ENCODE measurements around the gene AHDC1. TPM values are rescaled to one million over a fixed set of nuclear protein-coding genes. Genes with fewer than 3 reads are reported as not detected.
"Not testable (repeated sequence)": the region's sequence is repeated elsewhere in the genome, so short reads cannot be mapped to it uniquely, and the experiment has no call there.

Gene AHDC1
- polyA plus RNA-seq, 1 donor, result 43.2 TPM

DNA sequence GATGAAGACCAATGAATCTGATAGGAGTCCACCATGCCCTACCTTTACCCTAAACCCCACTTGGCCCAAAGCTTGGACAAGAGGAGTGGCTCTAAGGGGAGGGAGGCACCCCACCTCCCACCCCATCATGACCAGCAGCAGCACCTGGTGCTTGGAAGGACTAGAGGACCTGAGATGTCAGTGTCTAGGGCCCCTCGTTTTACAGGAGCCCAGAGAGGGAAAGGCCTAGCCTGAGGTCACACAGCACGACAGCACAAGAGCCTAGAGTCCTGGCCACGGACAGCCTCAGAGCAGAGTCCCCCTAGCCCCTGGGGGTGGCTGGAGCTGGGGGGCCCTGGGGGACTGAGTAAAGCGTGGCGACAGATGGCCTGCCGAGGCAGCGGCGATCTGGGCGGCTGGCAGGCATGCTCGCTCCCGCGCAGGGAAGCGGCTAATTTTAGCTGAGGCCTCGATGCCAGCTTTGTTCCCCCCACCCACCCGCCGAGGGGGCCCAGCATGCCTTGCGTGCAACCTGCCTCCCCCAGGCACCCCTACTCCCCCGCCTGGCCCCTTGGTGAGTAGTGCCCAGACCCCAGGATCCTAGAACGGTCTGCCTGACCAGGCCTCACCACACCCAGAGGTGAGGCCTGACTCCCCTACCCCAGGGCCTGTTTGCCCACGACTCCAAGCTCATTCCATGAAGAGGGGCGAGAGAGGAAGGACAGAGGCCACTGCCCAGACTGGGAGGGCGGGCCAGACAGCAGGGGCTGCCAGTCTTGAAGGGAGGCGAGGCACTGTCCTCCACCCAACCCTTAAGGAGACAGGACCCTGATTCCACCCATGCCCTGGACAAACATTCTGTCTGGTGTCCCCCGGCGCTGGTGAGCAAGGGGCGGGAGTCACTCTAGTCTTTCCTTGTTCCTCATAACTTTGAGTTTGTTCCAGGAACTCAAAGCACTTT, 39.0 kb downstream of the AHDC1 start:
- no peak for DNase-seq

DNA sequence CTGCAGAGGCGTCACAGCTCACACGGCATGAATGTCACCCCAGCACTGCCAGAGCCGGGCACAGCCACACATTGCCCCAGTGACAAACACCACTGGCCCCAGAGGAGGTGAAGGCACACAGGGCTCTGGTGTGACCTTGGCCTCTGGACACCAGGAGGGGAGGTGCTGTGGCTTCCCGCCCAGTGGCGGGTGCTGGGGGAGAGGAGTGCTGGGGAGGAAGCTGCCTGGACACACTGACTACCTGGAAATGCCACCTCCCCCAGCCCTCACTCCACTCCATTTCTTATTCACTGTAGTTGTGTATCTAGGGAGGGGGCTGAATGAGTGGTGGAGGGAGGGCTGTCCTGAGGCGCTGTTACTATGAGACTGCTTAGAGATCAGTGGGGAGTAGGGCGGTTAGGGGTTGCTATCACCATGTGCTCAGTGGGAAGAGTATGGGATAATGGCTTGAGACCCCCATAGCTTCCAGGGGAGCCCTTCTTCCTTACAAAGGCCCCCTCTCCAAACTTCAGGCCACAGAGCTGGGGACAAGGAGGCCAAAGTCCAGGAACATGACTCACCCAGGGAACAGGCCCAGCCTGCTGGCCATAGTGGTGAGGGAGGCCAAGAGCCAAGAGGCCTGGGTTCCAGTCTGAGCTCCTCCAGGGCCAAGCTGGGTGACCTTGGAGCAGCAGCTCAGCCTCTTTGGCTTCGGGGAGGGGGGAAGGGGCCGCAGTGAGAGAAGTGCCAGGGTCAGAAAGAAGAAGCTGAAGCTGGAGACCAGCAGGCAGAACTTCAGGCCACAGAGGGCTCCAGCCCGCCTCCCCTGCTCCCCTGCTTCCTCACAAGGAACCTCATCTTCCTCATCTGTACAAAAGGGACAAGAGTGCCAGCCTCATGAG, 40.1 kb downstream of the AHDC1 start:
- DNase-seq, result no peak

DNA sequence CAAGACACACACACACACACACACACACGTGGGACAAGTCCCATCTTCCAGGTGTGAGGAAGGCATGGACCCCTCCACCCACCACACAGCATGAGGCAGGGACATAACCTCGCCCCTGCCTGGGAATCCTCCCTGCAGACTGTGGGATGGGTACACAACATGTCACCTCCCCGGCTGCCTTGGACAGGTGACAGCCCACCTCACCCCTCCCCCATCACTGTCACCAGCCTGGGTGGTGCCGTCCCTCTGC, 40.7 kb downstream of the AHDC1 start:
- DNase-seq, result no peak

DNA sequence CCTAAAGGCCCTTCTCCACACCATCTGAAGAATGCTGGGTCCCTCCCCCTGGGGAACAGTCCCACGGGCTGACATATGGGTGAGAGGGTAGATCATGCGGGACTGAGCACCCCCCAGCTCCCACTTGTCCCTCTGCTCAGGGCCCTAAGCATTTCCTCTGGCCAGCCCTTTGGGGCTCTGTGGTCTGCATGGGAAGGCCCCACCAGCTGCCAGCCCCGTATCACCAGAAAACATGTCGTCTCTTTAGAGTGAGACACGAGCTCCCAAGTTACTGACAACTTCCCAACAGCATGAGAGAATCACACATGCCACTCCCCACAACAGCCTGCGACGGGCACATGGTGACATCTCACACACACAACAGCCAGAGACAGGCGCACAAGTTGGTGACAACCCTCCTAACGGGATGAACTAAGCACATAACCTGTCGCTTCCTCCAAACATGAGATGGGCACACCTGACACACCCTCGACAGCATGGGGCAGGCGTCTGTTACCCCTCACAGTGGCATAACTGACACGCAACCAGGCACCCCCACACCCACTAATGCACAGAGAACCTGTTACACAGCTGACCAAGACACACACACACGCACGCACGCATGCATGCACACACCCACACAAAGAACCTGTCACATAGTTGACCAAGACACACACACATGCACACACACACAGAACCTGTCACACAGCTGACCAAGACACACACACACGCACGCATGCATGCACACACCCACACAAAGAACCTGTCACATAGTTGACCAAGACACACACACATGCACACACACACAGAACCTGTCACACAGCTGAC, 41.2 kb downstream of the AHDC1 start:
- DNase-seq, result no peak

DNA sequence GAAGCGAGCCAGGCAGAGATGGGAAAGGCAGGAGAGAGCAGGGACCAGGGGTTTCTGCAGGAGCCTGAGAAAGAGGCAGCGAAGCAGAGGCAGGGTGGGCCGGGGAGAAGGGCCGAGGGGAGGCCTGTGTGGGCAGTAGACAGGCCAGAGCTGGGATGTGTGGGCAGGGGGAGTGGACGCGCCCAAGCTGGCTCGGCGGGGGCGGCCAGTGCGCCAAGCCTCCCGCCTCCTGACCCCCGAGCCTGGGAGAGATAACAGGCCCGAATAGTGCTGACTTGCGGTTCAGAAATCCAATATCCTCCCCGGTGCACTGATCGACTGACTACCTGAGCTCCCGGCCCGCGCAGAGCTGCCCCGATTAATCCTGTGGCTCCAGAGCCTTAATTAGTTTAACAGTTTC, 41.9 kb downstream of the AHDC1 start:
- no peak for DNase-seq

DNA sequence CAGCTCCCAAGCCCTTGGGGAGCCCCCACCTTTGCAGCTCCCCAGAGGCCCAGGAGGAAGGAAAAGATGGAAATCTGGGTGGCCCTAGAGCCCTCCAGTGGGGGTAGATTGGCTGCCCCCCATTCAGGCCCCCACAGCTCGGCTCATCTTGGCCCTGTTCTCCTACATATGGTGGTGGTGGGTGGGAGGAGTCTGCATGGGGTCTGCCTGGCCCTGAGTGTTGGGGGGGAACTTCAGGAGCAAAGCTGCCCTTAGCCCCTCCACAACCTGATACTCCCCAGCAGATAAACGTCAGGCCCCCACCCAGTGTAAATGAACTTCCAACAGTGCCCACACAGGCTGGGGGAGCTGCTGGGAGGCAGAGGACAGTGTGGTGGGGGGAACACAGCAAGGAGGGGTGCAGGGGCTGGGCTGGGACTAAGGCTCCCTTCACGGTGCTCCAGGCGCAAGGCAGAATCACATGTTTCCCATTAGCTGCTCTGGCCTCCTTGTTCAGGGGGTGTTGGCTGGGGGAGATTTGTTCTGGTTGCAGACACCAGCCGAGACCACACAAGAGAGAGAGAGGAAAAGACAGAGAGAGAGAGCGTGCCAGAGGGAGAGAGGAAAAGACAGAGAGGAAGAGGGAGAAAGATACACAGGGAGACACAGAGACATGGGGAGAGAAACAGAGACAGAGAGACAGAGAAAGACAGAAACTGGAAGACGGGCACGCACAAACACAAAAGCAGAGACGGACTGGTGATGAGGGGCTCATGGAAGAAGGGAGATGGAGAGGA, 42.6 kb downstream of the AHDC1 start:
- DNase-seq, result no peak

DNA sequence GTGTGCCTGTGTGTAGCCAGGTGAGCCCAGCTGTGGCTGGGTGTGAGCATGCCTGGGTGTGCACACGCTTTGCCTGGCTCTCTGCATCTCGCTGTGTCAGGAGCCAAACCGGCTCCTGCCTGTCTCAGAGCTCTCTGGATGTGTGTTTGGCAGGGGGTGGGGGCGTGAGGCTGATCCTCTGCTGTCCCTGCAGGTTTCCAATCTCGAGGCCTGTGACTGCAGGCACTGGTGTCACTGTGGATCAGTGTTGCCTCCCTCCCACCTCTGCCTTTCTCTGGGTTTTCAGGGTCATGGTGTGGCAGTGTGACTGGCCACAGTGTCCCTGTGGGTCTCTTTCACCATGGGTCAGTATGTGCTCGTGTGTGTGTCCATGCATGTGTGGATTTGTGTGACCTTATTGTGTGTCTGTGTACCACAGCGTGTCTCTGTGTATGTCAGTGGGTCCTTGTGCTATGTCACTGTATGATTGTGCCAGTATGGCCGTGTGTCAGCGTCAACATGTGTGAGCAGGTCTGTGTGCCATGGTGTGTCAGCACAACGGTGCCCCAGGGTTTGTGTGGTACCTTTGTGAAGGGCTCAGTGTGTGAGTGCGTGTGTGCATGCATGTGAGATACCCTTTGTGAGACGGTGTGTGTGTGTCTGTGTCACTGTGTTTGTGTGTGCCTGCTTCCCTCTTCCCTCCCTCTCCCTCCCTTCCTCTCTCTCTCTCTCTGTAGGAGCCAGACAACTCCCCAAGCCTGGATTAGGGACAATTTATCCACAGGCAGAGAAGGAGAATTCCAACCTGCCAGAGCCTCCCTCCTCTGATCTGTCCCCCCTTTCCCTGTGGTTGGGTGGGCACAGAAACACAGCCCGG, 43.4 kb downstream of the AHDC1 start:
- no peak for DNase-seq

DNA sequence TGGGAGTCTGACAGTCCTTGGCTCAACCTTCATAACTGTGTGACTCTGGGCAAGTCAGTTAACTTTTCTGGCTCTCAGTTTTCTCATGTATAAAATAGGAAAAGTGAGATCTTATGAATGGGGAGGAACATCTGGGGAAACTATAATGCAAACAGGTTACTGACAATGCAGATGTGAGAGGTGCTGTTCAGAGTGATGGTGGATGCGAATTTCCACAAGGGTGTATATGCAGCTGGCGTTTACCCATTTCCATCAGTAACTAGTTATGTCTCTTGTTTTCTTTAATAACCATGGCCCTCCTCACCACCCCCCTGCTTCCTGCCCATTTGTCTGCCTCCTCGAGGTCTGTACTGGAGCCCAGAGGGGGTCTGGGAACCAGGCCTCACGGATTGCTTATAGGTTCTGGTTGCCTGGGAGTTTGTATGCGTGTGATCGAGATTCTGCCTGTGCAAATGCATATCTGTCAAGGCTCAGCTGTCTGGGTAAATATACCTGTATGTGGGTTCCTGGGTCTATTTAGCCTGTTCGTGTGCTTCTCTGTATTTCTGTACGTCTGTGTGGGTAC, 44.4 kb downstream of the AHDC1 start:
- no peak for DNase-seq

DNA sequence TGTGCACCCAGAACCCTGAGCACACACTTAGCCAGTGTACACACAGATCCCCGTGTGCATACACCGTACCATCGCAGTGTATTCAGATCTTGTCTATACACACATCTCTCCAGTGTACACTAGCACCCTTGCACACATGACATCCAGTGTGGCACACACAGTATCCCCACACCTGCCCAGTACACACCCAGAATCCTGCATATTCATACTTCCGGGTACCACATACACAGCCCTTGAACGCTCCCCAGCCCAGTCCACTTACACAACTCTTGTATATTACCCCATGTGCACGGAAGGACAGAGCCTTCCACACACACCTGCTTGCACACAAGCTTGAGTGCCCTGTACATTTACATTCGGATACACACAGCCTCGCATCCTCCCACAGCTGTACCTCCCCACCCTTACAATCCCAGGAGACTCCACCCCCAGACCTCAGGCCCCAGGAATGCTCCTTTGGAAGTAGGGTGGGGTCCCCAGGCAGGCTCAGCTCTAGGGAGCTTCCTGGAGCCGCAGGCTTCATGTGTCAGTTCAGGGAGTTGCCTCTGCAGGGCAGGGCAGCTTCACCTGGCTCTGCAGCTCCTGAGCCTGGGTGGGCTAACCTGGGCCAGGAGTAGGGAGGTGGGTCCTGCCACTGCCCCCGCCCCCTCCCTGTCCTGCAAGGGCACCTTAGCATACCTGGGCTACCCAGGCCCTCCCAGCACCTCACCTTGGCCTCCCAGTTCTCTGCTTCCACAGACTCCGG, 46.2 kb downstream of the AHDC1 start:
- no peak for DNase-seq

DNA sequence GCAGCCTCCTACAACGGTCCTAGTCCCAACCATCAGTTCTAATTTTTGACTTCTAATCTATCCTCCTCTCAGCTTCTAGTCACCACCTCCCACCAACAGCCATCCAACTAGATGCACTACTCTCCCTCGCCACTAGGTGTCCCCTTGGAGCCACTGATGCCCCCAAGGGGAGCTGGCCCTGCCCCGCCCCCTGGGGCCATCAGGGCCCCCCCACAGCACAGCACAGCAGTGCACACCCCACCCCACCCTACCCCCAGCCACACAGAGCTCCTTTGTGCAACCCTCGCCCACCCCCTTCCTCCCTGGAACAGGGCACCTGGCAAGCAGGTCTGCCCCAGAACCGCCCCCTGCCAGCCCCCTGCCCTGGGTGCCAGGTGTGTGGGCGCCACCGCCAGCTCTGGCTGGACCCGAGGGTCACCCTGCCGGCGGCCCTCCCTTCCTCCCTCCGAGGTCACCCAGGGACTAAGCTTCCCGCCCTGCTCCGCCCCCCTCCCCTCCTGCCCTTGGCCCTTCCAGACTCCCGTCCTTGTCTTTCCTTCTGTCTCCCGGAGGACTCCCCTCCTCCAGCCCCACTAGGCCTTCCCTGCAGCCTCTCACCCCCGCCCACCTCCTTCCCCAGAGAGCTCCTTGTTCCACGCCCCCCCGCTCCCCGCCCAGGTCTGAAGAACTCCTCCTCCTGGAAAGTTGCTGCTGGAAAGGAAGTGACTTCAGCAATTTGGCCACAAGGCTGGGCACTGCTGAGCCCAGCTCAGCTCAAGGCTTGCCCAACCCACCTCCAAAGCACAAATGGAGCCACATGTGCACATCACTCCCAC, 47.0 kb downstream of the AHDC1 start:
- peak; percentile 84 for DNase-seq

DNA sequence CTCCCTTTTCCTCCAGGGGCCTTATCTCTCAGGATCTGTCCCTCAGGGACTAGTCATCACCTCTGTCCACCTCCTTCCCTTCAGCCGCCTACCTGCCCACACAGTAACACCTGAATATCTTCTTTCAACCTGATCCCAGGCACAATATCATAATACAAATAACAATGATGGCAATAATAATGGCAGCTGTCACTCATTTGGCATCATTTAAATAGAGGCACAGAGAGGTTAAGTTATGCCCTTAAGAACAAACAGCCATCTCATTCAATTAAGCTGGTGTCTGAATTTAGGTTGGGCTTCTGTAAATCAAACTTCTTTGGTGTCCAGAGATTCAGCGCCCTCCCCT, 47.5 kb downstream of the AHDC1 start:
- DNase-seq, result no peak

DNA sequence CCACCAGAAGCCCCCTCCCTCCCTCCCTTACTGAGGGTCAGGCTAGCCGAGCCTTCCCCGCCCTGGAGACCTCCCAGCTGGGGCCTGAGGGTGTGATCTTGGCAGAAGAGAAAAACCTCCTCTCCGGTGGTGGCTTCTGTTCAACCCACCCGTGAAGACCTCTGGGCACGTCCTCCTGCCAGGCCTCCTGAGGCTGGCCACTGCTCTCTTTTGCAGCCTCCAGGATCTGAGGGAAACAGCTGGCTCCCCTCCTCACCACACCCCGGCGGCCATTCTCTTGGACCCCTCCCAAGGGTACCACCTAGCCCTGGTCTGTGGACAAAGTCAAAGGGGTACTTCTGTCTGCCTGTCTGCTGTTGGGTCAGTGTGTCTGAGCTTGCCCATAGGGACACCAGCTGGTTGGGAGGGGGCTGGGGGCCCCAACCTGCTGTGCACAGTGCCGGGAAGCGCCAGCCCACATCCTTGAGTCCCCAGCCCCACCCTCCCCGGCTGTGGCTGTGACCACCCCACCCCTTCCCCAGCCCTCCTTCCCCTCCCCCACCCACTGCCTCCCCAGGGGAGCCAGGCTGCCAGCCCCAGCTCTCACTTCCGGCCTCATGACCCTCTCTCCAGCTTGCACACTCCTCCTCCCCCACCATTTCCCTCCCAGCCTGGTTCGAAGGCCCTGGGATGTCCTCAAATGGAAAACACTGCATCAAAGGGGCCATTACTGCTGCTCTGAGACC, 48.1 kb downstream of the AHDC1 start:
- no peak for DNase-seq

DNA sequence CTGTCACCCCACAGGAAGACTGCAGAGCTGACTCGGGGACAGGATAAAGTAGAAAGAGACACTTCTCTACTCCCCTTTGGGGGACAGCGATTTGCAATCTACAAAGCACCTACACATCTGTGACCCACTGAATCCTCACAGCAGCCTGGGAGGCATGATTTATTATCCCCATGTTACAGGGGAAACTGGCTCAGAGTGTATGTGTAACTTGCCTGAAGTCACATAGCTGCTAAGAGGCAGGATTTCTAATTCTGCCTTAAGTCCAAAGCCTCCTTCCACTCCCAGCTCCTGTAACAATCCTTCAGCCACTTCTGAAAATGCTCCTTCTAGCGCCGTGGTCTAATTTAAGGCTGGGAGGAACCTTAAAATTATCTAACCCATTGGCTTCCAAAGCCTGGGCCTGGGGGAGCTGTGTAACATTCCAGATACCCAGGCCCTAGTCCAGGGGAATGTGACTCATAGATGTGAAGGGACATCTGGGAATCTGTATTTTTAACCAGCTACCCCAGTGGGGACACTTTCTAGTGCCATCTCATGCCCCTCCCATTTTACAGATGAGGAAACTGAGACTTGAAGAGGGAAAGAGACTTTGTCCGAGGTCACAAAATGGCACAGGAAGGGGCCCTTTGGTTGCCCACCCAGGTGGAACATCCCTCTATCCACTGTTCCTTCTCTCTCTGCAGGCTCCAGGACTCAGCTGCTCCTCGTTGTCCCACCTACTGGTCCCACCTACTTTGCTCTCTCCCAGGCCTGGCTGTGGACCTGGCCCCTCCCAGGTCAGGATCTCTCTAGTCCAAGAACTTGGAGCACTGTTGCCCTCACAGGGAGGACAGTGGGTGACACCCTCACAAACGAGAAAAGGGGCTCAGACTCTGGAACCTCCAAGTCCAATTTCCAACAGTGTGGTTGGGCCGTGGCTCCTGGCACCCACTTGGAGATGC, 48.9 kb downstream of the AHDC1 start:
- DNase-seq, result no peak

DNA sequence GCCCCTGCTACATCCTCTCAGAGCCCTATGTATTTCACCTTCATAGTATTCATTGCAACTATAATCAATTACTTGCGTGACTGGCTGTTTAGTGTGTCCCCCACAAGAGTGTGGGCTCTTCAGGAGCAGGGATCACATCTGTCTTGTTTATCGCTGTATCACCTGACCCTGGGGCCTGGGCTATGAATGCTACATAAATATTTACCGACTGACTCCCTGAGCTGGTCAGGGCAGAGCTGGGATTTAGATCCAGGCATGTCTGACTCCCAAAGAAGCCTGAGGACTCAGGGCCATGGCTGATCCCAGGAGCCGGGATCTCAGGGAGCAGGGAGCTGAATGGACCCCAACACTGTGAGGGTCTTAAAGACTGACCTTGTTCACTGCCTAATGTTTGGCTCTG, 49.7 kb downstream of the AHDC1 start:
- DNase-seq, result no peak

DNA sequence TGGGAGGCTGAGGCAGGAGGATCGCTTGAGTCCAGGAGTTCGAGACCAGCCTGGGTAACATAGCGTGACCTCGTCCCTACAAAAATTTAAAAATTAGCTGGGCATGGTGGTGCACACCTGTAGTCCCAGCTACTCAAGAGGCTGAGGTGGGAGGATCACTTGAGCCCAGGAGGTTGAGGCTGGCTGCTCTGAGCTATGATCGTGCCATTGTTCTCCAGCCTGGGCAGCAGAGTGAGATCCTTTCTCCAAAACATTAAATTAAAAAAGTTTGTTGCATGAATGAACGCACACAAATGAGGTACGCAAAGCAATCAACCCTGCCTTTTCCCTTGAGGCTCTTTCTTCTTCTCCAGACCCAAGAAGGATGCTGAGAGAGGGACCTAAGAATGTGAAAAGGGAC, 50.1 kb downstream of the AHDC1 start:
- not testable (repeated sequence) for DNase-seq

DNA sequence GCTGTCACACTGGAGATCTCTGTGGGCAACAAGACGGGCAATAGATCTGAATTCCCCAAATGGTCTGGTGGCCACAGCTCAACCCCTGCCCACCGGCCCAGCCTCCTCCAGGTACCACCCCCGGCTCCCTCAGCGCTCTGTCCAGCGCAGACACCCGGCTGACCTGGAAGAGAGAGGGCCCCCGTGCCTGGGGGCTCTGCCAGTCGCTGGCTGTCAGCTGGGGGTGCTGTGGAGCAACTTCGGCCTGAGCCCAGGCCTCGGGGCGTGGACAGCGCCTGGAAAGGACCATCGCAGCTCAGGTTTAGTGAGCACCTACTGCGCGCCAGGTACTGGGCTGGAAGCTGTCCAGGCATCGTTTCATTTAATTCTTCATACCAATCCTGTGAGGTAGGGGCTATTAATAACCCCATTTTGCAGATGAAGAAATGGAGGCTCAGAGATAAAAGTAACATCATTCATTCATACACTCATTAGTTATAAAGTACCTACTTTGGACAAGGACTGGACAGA, 51.0 kb downstream of the AHDC1 start:
- DNase-seq, result no peak

DNA sequence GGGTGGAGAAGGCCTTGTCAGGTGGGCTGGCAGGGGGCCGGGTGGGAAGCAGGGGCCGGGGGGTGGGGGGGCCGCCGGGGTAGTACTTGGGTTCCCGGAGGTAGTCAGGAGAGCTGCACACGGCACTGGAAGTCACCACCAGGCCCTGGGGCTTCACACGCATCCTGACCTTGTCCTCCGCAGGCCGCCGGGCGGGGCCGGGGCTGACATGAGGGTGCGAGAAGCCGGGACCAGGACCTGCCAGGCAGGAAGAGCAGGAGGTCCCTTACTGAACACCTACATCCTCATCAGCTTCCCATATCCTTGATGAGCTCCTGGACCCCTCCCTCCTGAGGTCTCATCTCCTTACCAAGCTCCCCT, 52.0 kb downstream of the AHDC1 start:
- DNase-seq, result no peak

Data from left kidney (tissue), 2 donors.